Muscle layer of duodenum (tissue), 2 donors: ENCODE data around the gene ANKRD27.

ENCODE experiments used
- H3K27ac ChIP-seq: one replicate; pipeline ENCODE4 v1.7.0; 2013; ENCODE audit warnings: mild to moderate bottlenecking, low read length
- H3K27me3 ChIP-seq: one replicate; pipeline ENCODE4 v1.7.0; 2013; ENCODE audit warnings: low read depth, mild to moderate bottlenecking, control low read depth, low read length
- H3K36me3 ChIP-seq, 2 donors: one replicate each; pipeline ENCODE4 v1.7.0; 2013; ENCODE audit warnings: low read length in 2 of 2, control low read depth in 1 of 2, mild to moderate bottlenecking in 1 of 2; ENCODE audit not compliant: insufficient read depth in 2 of 2, control insufficient read depth in 1 of 2
- H3K4me1 ChIP-seq, 2 donors: one replicate each; pipeline ENCODE4 v1.7.0; 2013; ENCODE audit warnings: low read length in 2 of 2, mild to moderate bottlenecking in 2 of 2, control low read depth in 1 of 2, moderate library complexity in 1 of 2; ENCODE audit not compliant: insufficient read depth in 2 of 2, control insufficient read depth in 1 of 2
- H3K4me3 ChIP-seq, 2 donors: one replicate each; pipeline ENCODE4 v1.7.0; 2013; ENCODE audit warnings: low read length in 2 of 2, low read depth in 1 of 2, mild to moderate bottlenecking in 1 of 2
- H3K9me3 ChIP-seq, 2 donors: one replicate each; pipeline ENCODE4 v1.7.0; 2013; ENCODE audit warnings: low read length in 2 of 2, control low read depth in 1 of 2, mild to moderate bottlenecking in 1 of 2; ENCODE audit not compliant: control insufficient read depth in 1 of 2
- donor health status: healthy.

The ANKRD27 gene

DNA sequence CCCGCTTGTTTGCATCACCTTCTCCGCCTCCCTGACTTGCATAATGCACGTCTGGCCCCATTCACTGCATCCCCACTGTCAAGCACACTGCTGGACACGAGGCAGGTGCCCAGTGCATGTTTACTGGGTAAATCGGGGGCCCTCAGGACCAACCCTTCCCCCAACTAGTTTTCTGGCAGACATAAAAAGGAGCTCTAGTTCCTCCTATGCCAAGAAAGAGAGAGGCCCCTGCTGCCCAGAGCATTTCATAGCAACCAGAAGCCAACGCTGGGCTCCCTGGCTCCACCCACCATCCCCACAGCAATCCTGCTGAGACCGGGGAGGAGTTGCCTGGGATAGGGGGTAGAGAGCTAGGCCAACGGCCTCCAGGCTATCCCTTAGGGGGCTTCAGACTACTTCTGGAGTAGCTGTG, 23.2 kb downstream of the ANKRD27 start:
- Histone ChIP-seq H3K36me3 (peaks cover 22 to 48% of the 10 kb centered on the region in 2 donors), H3K27ac (no peak overlapping the region), H3K27me3 (no peaks in the 10 kb centered on the region), H3K4me3 (no peak overlapping the region), H3K4me1 (peaks cover 0 to 20% of the 10 kb centered on the region in 2 donors), H3K9me3 (no peaks in the 10 kb centered on the region)

DNA sequence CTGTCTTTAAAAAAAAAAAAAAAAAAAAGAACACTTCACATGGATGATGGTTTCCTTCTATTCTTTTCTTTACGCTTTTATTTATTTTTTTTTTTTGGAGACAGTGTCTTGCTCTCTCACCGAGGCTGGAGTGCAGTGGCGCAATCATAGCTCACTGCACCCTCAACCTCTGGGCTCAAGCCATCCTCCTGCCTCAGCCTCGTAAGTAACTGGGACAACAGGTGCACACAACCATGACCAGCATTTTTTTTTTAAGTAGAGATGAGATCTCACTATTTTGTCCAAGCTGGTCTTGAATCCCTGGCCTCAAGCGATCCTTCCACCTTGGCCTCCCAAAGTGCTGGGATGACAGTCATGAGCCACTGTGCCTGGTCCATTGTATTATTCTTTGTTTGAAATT, 24.3 kb downstream of the ANKRD27 start:
- Histone ChIP-seq H3K36me3 (peaks cover 22 to 46% of the 10 kb centered on the region in 2 donors), H3K27me3 (no peaks in the 10 kb centered on the region), H3K4me1 (peaks cover 0 to 20% of the 10 kb centered on the region in 2 donors), H3K27ac (no peak overlapping the region), H3K4me3 (no peak overlapping the region), H3K9me3 (no peaks in the 10 kb centered on the region)

DNA sequence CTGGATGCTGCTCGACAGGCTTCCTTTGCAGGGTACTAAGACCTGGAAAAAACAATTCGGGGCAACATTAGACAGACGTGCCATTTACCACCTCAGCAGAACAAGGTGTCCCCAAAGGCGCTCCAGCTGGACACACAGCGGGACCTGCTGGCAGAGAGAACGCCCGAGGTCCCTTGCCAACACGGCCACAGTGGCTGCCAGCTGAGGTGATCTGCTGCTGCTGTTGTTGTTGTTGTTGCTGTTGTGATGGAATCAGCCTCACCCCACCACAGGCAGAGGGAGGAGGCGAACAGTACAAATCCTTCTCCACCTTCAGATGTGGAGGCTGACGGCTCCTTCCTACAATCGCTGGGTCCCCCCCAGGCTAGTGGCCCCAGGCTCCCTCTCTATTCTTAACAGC, 25.2 kb downstream of the ANKRD27 start:
- H3K4me1 ChIP-seq, result peaks cover 0 to 20% of the 10 kb centered on the region in 2 donors
- H3K9me3 ChIP-seq, result no peaks in the 10 kb centered on the region
- no peak overlapping the region for H3K4me3 ChIP-seq
- H3K36me3 ChIP-seq, result peaks cover 18 to 38% of the 10 kb centered on the region in 2 donors
- no peaks in the 10 kb centered on the region for H3K27me3 ChIP-seq
- H3K27ac ChIP-seq, result no peak overlapping the region

DNA sequence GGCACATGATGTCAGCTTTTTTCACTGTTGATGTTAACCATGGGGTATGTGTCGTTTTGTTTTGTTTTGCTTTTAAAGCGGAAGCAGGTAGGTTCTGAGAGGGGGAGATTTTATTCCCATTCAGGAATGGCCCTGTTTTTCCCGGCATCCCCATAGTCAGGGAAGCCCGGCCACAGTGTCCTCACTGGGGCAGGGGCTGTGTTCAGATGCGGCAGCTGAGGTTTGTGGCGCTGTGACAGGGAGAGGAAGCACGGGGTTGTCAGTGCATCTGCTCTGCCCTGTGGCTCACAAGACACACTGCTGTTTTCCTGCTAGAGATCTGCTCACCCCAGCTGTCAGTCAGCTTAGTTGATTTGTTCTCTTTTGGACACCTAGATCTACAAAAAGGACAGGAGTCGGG, 27.6 kb downstream of the ANKRD27 start:
- Histone ChIP-seq H3K4me1 (peaks cover 0 to 10% of the 10 kb centered on the region in 2 donors), H3K27ac (no peak overlapping the region), H3K4me3 (no peak overlapping the region), H3K36me3 (peaks cover 29 to 56% of the 10 kb centered on the region in 2 donors), H3K9me3 (no peaks in the 10 kb centered on the region), H3K27me3 (no peaks in the 10 kb centered on the region)

DNA sequence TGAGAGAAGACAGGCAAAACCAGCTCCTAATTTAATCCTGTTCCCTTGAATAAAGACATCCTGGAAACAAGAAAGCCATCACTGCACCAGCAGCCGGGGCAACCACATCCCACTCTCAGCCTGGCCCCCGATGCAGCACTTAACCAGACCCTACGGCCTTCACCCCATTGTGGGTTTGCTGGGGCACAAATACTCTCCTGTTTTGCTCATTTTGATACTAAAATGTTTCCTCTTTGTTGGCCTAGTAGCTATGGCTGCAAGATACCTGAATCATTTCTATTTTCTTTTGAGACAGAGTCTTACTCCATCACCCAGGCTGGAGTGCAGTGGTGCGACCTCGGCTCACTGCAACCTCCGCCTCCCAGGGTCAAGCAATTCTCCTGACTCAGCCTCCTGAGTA, 28.4 kb downstream of the ANKRD27 start:
- Histone ChIP-seq H3K27me3 (no peaks in the 10 kb centered on the region), H3K27ac (no peak overlapping the region), H3K36me3 (peaks cover 29 to 64% of the 10 kb centered on the region in 2 donors), H3K4me1 (peaks cover 0 to 2% of the 10 kb centered on the region in 2 donors), H3K4me3 (no peak overlapping the region), H3K9me3 (no peaks in the 10 kb centered on the region)

DNA sequence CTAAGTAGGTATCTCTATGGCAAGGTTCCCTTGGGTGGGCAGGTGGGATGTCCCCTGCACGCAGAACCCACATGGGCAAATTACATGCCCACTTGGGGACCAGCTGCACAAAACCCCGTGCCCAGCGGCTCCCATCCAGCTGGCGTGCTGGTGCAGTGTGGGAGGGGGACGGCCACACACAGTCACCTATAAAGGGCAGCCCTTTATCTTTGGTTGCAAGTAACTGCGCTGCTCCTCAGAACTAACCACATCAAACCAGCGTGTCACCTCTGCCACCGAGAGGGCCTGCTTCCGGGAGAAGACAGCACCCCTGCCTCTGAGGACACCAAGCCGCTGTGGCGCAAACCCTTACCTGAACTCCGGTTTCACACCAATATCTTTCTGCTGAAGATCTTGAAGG, 32.2 kb downstream of the ANKRD27 start:
- no peak overlapping the region for H3K27ac ChIP-seq
- H3K4me3 ChIP-seq, result no peak overlapping the region
- no peaks in the 10 kb centered on the region for H3K4me1 ChIP-seq
- no peaks in the 10 kb centered on the region for H3K27me3 ChIP-seq
- no peaks in the 10 kb centered on the region for H3K9me3 ChIP-seq
- peaks cover 32 to 87% of the 10 kb centered on the region in 2 donors for H3K36me3 ChIP-seq

DNA sequence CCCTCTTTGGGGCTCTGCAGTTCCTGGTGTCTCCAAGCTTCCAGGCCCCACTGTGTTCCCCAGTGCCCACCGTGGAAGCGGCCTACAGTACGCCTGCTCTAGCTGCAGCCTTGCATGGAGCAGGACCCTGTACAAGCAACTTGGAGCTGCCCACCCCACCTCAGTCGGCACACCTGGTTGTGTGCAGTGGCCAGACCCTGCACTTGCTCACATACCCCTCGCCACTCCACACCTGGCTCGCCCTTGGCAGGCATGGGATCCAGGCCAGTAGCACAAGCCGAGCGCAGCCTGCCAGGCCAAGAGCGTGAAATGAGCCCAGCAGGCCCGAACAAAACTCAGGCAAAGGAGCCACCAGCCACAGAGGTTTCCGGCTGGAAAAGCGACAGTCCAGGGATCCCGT, 36.4 kb downstream of the ANKRD27 start:
- no peaks in the 10 kb centered on the region for H3K27me3 ChIP-seq
- H3K27ac ChIP-seq, result no peak overlapping the region
- H3K4me3 ChIP-seq, result no peak overlapping the region
- H3K9me3 ChIP-seq, result no peaks in the 10 kb centered on the region
- H3K36me3 ChIP-seq, result peaks cover 33 to 84% of the 10 kb centered on the region in 2 donors
- no peaks in the 10 kb centered on the region for H3K4me1 ChIP-seq

DNA sequence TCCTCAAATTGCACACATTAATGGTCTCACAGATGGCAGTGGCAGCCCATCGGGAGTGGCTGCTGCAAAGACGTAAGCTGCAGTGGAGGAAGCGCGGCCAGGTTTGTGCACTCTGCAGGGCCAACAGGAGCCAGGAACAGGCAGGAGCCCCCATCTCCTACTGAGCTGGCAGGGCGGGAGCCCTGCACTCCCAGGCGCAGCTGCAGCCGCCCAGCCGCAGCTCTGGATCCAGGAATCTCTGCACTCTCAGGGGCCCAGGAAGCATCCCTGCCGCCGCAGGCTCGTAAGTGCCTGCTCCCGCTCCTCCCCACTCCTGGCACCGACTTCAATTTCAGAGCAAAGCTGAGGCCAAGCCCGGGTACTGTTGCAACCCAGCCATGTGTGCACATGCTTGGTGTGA, 37.5 kb downstream of the ANKRD27 start:
- Histone ChIP-seq H3K36me3 (peaks cover 23 to 79% of the 10 kb centered on the region in 2 donors), H3K27ac (no peak overlapping the region), H3K9me3 (no peaks in the 10 kb centered on the region), H3K4me3 (no peak overlapping the region), H3K4me1 (no peaks in the 10 kb centered on the region), H3K27me3 (no peaks in the 10 kb centered on the region)

DNA sequence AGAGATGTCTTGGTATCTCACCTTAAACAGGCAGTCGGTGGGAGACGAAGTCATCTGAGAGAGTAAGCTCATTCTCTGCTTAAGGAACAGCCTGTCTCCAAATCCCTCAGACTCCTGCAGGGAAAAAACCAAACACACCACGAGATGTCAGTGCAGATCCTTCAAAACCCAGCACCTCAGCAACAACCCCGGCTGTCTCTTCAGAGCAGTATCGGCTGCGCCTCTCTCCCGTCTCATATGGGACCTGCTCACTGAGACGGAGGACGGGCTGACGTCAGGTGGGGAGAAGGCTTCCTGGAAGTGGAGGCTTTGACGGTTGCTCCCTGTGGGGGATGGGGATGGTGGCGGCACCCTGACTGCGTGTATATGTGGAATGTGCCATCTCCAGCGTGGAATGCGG, 43.6 kb downstream of the ANKRD27 start:
- peaks cover 25 to 71% of the 10 kb centered on the region in 2 donors for H3K36me3 ChIP-seq
- H3K4me3 ChIP-seq, result no peak overlapping the region
- no peak overlapping the region for H3K27ac ChIP-seq
- no peaks in the 10 kb centered on the region for H3K4me1 ChIP-seq
- no peaks in the 10 kb centered on the region for H3K27me3 ChIP-seq
- no peaks in the 10 kb centered on the region for H3K9me3 ChIP-seq

DNA sequence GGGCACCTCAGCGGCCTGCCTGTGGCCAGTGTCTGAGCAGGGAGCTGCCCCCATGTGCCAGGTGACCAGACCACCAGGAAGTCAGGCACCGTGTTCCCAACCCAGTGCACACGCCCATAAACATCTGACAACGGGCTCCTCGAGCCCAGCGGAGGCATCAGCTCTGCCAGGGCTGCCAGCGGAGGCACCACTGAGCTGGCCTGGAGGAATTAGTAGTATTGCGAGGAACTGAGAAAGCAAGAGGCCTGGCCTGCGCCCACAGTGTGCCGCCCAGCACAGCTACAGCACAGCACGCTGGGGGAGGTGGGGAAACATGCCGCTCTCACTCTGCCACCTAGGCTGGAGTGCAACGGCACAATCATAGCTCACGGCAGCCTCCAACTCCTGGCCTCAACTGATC, 44.6 kb downstream of the ANKRD27 start:
- Histone ChIP-seq H3K4me3 (no peak overlapping the region), H3K4me1 (no peaks in the 10 kb centered on the region), H3K27ac (no peak overlapping the region), H3K9me3 (no peaks in the 10 kb centered on the region), H3K27me3 (no peaks in the 10 kb centered on the region), H3K36me3 (peaks cover 16 to 71% of the 10 kb centered on the region in 2 donors)

DNA sequence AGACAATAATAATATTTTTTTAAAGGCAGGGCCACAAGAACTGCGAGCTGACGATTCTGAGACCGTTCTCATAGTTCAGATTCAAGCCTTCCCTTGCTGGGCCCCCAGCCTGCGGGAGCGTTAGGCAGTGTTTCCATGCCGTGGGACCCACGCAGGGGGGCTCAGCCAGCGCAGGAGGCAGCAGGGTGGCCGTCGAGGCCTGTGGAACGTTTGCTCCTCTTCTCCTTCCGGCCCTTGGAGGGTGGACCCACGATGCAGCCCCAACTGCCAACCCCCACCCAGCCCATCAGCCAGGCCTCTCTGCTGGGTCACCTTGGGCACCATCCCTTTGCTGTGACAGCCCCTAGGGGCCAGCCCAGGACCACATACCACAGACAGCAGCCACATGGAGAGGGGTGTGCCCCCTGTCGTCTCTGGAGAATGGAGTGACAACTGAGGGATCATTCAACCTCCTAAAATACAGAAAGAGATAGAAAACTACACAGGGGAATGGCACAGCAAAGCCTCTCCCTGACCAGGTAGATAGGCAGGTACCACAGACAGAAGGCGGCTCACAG, 47.2 kb downstream of the ANKRD27 start:
- H3K4me3 ChIP-seq, result no peak overlapping the region
- H3K27me3 ChIP-seq, result no peaks in the 10 kb centered on the region
- no peaks in the 10 kb centered on the region for H3K4me1 ChIP-seq
- no peaks in the 10 kb centered on the region for H3K9me3 ChIP-seq
- peaks cover 26 to 77% of the 10 kb centered on the region in 2 donors for H3K36me3 ChIP-seq
- no peak overlapping the region for H3K27ac ChIP-seq

DNA sequence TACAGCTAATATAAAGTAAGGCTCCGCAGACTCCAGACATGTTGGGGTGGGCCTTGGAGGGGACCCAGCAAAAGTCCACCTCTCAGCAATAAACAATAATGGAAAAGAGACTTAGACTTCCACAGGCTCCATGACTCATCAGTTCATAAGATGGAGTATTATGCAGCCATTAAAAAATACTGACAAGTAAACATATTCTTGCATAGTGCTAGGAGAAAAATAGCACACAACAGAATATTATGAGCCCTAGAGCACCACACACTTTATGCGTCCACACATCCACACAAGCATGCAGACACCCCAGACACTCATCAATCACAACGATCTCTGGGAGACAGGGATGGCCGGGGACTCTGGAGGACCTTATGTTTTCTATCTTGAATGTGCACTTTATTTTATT, 48.0 kb downstream of the ANKRD27 start:
- H3K36me3 ChIP-seq, result peaks cover 34 to 81% of the 10 kb centered on the region in 2 donors
- no peak overlapping the region for H3K27ac ChIP-seq
- H3K4me3 ChIP-seq, result no peak overlapping the region
- no peaks in the 10 kb centered on the region for H3K9me3 ChIP-seq
- no peaks in the 10 kb centered on the region for H3K4me1 ChIP-seq
- H3K27me3 ChIP-seq, result no peaks in the 10 kb centered on the region
